ENCODE measurements around the gene HNRNPC.

GRCh38 chr14:21227150-21227549, 42.1 kb downstream of the HNRNPC start:
- TF ChIP-seq CTCF (conservative IDR thresholded peaks at IDR 0.05): no peak
- TF ChIP-seq ZFX (IDR thresholded peaks at IDR 0.05): no peak
